T-helper 2 cell (primary cell): ENCODE measurements around the gene SLC25A3.
"Not testable (repeated sequence)": the region's sequence is repeated elsewhere in the genome, so short reads cannot be mapped to it uniquely, and the experiment has no call there.

Source experiments
- DNase-seq, 5 experiments: peaks; one replicate each; pipeline versions ENCODE4 v3.0.0 to v3.0.0-alpha.2; 2012 to 2022
- total RNA-seq, 2 donors: gene quantifications; one replicate each; lab custom pipeline; 2026; lab: John Stamatoyannopoulos, UW

The SLC25A3 gene
- total RNA-seq = 642 to 734 reads per million in 2 donors

DNA sequence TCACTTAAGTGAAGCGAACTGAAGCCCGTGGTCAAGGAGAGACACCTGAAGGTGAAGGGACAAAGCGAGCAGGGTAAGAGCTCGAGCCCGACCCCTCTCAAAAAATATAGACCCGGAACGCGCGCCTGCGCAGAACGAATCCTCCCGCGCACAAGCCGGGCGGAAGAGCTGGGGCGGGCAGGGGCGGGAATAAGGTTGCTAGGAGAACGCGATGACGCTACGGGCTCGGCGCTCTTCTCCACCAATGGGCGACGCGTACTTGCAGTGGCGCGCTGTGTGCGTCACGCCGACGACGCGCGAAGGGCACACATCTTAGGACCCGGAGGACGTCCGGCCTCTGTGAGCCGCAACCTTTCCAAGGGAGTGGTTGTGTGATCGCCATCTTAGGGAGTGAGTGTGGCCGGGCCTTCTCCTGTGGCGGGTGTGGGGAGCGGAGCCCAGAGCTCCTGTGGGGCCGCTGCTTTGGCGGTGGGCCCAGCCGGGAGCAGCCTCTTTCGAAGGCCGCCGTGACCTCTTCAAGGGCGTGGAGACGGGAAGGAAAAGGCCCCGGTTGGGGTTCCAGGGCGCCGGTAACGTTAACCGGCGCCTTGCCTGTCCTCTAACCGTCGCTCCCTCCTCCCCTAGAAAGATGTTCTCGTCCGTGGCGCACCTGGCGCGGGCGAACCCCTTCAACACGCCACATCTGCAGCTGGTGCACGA lies at the start of gene SLC25A3:
SLC25A3 (plus strand) TSS at position 336 of the 699 bp plus-strand sequence; CDS start at position 629, 293 bp downstream.
- peak; percentile 87 to 99 (median 91) for DNase-seq

DNA sequence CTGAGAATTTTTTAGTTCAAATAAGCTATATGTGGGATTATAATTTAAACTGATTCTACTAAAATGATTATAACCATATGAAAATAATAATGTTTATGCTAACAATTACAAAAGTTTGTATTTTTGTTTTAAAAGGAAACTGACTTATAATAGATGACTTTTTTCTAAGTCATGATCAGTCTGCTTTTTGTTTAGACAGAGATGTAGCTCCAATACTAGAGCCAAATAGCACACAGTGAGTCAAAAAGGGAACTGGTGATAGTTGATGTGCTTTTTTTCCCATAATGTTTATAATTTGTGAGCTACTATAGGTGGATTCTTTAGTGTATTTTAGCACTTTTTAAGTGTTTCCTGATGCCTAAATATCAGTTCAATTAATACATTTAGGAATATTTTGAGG lies 49.8 kb upstream of the SLC25A3 start:
- no peak for DNase-seq

DNA sequence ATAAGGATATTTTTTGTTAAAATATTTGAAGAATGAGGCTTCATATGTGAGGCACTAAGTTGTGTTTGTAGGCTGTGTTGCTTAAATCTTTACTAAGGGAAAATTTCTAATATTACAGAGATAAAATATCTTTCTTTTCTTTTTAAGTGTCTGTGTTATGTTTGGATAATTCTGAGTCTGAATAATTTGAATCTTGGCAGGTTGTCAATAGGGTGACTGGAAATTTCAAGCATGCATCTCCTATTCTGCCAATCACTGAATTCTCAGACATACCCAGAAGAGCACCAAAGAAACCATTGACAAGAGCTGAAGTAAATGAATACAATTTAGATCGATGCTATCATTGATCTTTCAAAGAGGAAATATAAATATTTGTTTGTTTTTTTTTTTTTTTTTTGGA lies 48.7 kb upstream of the SLC25A3 start:
- no peak for DNase-seq

DNA sequence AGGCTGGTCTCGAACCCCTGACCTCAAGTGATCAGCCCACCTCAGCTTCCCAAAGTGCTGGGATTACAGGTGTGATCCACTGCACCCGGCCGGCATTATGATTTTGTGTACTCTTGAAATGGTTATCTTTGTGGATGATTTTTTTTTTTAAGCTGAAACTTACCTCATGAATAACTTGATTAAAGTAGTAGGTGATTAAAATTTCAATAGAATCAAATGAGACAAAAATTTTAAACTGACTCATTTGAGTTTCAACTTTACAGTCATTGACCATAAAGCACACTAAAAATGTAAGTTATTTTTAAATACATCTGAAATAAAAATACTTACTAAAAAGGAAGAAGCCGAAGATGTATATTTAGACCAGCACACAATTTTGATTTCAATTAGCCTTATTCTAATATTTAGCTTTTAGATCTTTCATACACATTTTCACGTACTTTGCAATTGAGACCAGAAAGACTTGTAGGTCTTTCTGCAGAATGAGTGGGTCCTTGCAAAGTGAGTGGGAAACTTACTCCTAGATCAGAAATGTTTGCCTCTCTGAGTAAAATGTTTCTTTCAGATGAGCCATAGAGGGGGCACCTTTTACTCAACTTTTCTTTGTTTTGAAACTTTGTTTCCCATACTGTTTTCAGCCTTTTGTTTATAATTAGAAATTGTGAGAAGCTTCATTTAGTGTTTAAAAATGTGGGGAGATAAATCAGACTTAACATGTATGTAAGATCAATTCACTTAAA lies 43.9 kb upstream of the SLC25A3 start:
- no peak for DNase-seq

DNA sequence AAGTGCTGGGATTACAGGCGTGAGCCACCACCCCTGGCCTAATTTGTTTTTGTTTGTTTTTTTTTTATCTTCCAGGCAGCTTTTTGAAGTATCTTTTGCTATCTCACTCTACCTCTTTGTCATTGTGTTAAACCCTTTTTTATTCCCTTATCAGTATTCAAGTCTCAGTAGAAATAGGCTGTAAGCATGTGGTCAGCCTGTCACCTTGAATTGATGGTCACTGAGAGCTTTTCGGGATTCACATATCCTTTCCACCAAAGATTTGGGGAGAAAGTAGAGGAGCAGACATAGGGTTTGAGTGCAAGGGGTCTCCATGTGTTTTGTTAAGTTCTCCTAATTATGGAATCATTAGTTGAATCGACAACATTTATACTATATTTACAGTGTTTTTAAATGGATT lies 41.7 kb upstream of the SLC25A3 start:
- no peak for DNase-seq

DNA sequence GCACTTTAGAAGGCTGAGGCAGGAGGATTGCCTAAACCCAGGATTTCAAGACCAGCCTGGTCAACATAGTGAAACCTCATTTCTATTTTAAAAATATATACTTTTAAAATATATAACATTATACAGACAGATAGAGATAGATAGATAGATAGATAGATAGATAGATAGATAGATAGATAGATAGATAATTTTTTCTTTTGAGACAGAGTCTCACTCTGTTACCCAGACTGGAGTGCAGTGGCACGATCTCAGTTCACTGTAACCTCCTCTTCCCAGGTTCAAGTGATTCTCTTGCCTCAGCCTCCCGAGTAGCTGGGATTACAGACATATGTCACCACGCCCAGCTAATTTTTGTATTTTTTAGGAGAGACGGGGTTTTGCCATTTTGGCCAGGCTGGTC lies 35.4 kb upstream of the SLC25A3 start:
- not testable (repeated sequence) for DNase-seq

DNA sequence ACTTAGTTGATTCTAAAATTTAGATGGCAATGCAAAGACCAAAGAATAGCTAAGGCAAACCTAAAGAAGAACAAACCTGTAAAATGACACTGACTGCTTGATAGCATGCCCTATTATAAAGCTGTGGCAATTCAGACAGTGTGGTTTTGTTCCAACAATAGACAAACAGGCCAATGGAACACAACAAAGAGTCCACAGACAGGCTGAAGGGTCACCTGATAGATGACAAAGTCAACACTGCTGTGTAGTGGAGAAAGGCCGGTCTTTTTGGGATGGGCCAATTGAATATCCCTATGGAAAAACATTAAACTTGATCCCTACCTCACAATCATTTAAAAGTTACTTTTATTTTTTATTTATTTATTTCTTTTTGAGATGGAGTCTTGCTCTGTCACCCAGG lies 33.8 kb upstream of the SLC25A3 start:
- DNase-seq = no peak

DNA sequence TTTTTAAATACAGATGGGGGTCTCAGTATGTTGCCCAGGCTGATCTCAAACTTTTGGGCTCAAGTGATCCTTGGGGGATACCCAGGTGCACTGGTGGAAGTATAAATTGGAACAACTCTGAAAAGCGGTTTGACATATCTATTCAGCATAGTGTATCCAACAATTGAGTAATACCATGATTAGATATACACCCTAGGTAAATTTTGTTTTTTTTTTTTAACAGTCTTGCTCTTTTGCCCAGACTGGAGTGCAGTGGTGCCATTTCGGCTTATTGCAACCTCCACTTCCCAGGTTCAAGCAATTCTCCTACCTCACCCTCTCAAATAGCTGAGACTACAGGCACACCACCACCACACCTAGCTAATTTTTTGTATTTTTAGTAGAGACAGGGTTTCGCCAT lies 31.6 kb upstream of the SLC25A3 start:
- no peak for DNase-seq

DNA sequence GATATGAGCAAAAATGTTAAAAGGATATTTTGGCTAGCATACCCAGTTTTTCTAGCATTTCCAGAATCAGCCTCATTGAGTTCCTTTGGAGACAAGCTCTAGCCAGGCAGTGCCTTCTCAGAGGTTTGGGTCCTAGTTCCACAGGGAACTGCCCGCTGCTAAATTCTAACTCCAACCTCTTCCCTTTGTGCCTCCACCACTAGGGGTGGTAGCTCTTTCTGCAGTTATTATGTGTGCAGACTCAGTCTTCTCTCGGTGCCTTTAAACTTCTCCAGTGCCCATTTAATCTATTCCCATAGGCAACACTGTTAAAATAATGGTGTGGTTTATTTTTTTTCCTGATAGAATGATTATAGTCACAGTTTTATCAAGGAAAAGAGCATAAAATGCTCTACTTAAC lies 21.5 kb upstream of the SLC25A3 start:
- DNase-seq = no peak

DNA sequence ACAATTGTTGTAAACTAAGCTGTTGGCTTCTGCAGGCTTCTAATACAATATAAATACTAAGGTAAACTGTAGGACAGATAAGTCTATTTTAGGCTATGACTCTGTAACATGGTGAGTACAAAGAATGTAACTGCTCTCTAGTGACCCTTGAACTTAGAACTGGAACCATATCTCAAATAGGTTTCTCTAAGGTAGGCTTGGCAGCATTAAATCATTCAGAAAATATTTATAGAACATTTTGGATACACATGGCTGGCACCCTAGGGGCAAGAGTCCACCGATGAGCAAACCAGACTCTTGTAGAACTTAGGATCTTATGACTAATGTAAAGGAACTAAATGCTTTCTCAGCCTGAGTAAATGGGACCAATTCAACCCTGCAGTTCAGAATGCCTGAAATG lies 19.4 kb upstream of the SLC25A3 start:
- DNase-seq = no peak

DNA sequence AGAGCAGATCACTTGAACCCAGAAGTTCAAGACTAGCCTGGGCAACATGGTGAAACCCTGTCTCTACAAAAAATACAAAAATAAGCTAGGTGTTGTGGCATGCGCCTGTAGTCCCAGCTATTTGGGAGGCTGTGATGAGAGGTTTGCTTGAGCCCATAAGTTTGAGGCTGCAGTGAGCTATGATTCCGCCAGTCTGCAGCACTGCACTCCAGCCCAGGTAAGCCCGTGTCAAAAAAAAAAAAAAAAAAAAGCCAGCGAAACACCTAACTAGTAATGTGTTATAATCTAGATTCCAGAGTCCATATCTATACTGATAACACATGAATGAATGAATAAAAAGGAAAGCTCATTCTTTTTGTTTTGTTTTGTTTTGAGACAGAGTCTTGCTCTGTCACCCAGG lies 18.5 kb upstream of the SLC25A3 start:
- no peak for DNase-seq

DNA sequence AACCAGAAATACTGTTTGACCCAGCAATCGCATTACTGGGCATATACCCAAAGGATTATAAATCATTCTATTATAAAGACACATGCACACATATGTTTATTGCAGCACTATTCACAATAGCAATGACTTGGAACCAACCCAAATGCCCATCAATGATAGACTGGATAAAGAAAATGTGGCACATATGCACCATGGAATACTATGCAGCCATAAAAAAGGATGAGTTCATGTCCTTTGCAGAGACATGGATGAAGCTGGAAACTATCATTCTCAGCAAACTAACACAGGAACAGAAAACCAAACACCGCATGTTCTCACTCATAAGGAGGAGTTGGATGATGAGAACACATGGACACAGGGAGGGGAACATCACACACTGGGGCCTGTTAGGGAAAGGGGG lies 16.7 kb upstream of the SLC25A3 start:
- DNase-seq = not testable (repeated sequence)

DNA sequence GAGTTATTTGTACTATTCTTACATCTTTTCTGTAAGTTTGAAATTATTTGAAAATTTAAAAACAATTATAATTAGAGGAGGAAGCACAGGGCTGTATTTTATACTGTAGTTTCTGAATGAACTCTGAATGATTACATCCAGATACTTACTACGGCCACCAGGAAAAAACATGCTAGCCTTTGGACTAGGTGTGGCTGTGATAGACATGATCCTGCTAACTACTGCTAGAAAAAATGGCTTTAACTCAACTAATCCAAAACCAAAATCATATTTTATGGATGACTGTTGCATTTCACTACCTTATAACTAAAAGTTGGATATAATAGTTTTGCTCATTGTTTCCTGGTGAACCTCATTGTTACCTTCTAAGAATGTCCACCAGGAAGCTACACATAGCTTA lies 15.1 kb upstream of the SLC25A3 start:
- no peak for DNase-seq

DNA sequence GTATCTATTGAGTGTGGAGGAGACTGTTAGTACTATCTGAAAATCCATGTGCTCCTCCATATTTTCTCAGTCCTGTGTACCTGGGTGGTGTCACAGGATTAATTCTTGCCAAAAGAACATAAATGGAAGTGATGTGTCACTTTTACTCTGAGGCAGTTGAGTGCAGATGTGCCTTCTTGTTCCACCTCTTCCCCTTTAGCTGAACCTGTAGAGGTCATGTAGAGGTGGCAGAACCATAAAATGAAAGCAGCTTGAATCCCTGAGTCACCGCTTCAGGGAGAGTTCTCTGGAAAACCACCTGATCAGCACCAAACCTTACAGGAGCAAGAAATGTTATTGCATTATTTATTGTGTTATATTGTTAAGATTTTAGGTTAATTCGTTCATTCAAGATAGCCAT lies 14.7 kb upstream of the SLC25A3 start:
- DNase-seq = no peak

DNA sequence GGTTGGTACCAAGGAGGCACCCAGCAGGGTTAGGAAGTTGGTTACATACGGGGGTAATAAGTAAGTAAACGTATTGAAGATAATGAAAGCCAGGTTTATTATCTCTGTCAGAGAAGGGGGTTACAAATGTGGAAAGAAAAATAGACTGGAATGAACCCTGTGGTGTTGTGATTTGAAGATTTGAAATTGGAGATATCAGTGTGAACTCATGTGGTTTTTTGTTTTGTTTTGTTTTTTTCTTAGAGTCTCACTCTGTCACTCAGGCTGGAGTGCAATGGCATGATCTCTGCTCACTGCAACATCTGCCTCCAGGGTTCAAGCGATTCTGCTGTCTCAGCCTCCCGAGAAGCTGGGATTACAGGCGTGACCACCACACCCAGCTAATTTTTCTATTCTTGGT lies 14.1 kb upstream of the SLC25A3 start:
- no peak for DNase-seq

DNA sequence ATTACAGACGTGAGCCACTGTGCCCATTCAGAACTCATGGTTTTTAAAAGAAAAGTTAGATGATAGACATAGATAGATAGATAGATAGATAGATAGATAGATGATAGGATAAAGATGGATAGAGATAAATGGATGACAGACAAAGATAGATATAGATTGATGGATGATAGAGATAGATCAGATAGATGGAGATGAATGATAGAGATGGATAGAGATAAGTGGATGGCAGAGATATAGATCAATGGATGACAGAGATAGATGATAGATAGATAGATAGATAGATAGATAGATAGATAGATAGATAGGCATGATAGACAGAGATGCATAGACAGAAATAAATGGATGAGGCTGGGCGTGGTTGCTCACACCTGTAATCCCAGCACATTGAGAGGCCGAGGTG lies 13.7 kb upstream of the SLC25A3 start:
- DNase-seq = no peak

DNA sequence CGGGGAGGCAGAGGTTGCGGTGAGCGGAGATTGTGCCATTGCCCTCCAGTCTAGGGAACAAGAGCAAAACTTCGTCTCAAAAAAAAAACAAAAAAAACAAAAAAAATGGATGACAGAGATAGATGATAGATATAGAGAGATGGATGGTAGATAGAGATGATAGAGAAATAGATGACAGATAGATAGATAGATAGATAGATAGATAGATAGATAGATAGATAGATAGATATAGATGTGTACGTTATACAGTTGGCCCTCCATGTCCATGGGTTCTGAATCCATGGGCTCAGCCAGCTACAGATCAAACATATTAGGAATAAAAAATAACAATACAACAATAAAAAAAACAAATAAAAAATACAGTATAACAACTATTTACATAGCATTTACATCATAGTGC lies 12.8 kb upstream of the SLC25A3 start:
- DNase-seq = no peak

DNA sequence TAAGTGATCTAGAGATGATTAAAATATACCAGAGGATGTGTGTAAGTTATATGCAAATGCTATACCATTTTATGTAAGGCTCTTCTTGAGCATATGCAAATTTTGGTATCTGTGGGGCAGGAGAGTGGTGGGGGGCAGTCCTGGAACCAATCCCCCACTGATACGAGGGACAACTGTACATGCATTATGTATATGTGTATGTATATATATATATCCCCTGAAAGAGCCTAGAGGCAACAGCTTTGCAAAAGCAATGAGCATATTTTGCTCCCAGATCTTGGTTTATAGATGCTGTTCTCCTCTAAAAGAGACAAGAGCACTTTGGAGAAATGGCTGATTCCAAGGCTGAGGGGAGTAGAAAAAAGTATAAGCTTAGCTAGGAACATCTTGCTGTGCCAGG lies 12.4 kb upstream of the SLC25A3 start:
- no peak for DNase-seq

DNA sequence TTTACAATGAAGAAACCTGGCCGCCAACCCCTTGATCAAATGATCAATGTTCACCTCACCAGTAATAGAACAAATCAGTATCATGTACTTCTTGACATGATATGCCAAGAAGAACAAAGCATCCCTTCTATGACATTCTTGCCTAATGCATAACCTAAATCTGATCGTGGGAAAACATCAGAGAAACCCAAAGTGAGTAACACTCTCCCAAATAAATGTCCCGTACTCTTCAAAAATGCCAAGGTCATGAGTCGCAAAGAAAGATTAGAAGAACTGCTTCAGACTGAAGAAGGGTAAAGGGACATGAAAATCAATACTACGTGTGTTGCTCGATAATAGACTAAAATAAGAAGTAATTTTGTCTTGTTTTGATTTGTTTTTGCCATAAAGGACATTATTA lies 11.4 kb upstream of the SLC25A3 start:
- DNase-seq = no peak

DNA sequence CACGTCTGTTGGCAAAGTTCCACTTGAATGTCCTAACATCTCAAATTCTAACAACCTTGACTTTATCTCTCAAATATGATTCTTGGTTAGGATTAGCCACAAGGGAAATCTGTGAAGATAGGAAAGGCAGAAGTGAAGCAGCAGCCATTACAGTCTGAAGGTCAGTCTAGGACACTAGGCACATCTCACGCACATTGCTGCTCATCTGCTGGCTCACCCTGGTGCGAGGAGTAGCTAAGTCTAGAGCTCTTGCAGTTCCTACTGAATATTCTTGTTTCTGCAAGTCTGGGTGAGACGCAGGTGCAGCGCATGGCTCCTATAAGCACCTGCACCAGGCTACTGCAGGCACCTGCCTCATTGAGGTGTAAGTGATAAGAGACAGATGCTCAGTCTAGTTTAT lies 6.4 kb upstream of the SLC25A3 start:
- DNase-seq = no peak

DNA sequence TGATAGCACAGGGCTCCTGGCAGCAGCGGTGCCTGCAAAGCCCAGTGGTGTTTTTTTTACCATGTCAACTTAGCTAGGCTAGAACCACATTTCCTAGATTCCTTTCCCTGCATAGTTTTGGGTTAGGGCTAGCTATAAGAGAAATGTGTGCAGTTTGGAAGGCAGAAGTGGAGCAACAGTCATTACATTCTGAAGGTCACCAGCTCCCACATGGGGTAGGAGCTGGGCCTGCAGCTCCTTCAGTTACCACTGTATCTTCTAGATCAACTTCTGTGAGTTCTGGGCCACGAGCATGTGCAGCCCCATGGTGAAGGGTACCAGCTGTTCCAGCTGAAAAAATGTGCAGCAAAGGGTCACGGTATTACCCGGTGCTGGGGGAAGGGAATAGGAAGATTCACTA lies 2.3 kb upstream of the SLC25A3 start:
- DNase-seq = peak in 1 of 5 experiments; percentile 29

DNA sequence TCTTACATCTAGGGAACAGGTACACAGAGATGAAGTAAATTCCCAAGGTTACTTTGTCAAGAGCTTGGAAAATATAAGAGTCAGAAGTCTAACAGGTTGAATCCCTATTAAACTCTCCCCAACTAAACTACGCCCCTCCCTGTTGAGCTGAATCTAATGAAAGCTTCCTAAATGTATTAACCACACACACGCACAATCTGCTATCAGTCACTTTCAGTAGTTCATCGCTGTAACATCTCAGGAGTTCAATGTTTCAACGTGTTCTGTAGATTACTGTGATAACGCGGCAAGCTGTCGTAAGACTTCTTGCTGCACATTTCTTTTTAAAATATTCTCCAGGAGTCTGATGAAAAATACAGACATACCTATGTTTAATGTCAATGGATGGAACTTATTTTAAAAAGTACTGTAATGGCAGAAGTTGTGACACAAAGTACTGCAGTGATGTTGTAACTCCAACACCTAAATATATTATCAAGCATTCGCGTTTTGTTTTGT lies 612 bp upstream of the SLC25A3 start:
- DNase-seq = peak in 1 of 5 experiments; percentile 85

DNA sequence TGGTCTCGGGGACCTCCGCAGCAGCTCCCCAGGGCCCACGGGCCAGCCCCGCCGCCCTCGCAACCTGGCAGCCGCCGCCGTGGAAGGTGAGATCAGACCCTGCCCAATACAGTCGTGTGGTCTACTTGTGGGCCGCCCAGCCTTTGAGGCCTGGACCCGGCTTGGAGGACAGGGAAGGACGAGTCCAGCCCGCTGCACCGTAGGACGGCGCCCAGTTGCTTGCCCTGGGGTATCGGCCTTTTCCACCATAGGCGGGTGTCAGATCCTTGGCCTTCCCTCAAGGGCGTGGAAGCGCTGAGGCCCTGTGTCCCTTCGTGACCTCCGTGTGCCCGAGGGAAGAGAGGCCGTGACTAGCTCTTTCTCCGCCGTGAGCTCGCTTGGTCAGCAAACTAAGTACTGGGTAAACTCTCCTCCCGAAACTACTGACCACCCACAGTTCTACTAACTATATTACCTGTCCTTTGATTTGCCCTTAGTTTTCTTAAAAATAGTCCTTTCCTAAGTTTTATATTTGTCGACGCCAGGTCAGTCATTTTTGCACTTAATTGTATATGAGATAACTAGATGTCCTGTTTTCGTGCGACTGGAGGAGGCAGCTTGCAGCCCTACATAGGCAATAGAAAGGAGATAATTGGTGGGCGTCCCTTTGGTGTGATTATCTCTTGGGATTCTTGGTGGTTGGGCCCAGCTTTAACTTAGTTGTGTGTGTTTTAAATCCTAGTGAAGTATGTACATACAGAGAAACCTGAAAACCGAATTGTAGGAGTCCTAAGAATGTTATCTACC lies 757 bp downstream of the SLC25A3 start:
- DNase-seq = peak in 3 of 5 experiments; percentile 6 to 37 (median 24)
